Measurements from ENCODE around the gene SCGB1D1.
"Not testable (repeated sequence)": the region's sequence is repeated elsewhere in the genome, so short reads cannot be mapped to it uniquely, and the experiment has no call there.

The SCGB1D1 gene

GRCh38 chr11:62186195-62186594 is 3.8 kb upstream of the SCGB1D1 start:
- no peak overlapping the region for H3K27ac Mint-ChIP-seq
- H3K4me3 Mint-ChIP-seq, result no peak overlapping the region
- H3K4me1 Mint-ChIP-seq (ENCODE audit: low read depth), result no peaks in the 10 kb centered on the region
- no peaks in the 10 kb centered on the region for H3K9me3 Mint-ChIP-seq
- H3K36me3 Mint-ChIP-seq (ENCODE audit: low read depth), result no peaks in the 10 kb centered on the region
- peaks cover 22% of the 10 kb centered on the region for H3K27me3 Mint-ChIP-seq

DNA sequence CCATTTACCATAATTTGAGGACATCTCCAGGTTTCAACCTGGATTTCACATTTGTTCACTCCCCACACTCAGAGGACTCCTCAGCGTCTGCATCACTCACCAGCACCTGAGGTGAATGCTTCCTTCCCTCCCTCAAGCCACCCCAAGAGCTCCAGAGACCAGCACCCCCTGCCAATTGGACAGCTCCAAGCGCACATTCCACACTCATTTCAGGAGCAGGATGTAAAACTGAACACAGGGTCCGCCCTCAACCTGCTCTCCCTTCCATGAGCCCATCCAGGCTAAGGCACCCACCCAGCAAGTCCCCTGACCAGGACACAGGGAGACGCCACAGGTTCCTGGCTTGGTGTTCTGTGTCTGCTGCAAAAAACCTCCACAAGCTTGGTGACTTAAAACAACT is 3.9 kb downstream of the SCGB1D1 start:
- H3K4me1 Mint-ChIP-seq (ENCODE audit: low read depth), result no peaks in the 10 kb centered on the region
- H3K9me3 Mint-ChIP-seq, result no peaks in the 10 kb centered on the region
- no peaks in the 10 kb centered on the region for H3K36me3 Mint-ChIP-seq (ENCODE audit: low read depth)
- no peak overlapping the region for H3K4me3 Mint-ChIP-seq
- H3K27ac Mint-ChIP-seq, result no peak overlapping the region
- peaks cover 29% of the 10 kb centered on the region for H3K27me3 Mint-ChIP-seq

DNA sequence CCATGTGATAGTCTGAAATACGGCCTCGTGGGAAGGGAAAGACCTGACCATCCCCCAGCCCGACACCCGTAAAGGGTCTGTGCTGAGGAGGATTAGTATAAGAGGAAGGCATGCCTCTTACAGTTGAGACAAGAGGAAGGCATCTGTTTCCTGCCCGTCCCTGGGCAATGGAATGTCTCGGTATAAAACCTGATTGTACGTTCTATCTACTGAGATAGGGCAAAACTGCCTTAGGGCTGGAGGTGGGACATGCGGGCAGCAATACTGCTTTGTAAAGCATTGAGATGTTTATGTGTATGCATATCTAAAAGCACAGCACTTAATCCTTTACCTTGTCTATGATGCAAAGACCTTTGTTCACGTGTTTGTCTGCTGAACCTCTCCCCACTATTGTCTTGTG is 5.0 kb downstream of the SCGB1D1 start:
- not testable (repeated sequence) for H3K4me3 Mint-ChIP-seq; H3K4me1 Mint-ChIP-seq (ENCODE audit: low read depth); H3K36me3 Mint-ChIP-seq (ENCODE audit: low read depth); H3K27ac Mint-ChIP-seq; H3K9me3 Mint-ChIP-seq
- peaks cover 23% of the 10 kb centered on the region for H3K27me3 Mint-ChIP-seq

DNA sequence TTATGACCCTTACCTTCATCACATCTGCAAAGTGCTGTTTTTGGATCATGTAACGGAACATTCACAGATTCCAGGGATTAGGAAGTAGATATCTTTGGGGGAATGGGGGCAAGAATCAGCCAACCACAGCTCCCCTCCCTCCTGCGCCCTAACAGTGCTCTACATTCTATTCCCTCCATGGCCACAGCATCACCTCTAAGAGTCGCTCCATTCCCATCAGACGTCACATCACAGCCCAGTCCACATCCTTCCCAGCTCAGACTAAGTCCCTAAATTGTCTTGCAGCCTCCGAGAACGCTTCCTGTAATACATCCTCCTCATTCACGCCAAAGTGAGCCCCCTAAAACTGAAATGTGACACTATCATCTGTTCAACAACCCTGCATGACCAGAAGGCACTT is 5.9 kb downstream of the SCGB1D1 start:
- no peaks in the 10 kb centered on the region for H3K4me1 Mint-ChIP-seq (ENCODE audit: low read depth)
- no peak overlapping the region for H3K4me3 Mint-ChIP-seq
- no peaks in the 10 kb centered on the region for H3K36me3 Mint-ChIP-seq (ENCODE audit: low read depth)
- H3K27ac Mint-ChIP-seq, result no peak overlapping the region
- H3K9me3 Mint-ChIP-seq, result no peaks in the 10 kb centered on the region
- peaks cover 25% of the 10 kb centered on the region for H3K27me3 Mint-ChIP-seq

- H3K4me3 Mint-ChIP-seq; H3K4me1 Mint-ChIP-seq (ENCODE audit: low read depth); H3K9me3 Mint-ChIP-seq; H3K36me3 Mint-ChIP-seq (ENCODE audit: low read depth); H3K27ac Mint-ChIP-seq: not testable (repeated sequence)
- peaks cover 30% of the 10 kb centered on the region for H3K27me3 Mint-ChIP-seq
These were observed 7.4 kb downstream of the SCGB1D1 start for GRCh38 chr11:62197400-62197799.

DNA sequence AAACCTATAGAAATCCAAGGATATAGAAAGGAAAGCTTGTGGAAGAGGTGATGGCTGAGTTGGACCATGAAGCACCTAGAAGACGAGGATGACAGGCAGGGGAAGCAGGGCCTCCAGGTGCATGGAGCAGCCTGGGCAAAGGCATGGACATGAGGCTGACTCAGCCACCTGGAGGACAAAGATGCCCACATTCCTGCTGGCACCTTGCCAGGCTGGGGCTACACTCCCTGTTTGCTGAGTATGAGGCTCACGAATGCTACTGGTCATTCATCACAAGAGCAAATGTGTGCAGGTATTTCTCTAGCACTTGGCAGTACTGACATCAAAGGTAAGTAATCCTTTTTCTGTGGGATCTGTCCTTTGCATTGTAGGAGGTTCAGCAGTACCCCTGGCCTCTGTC is 11.4 kb downstream of the SCGB1D1 start:
- Mint-ChIP-seq H3K36me3 (ENCODE audit: low read depth) (no peaks in the 10 kb centered on the region), H3K27ac (no peak overlapping the region), H3K4me3 (no peak overlapping the region), H3K27me3 (peaks cover 21% of the 10 kb centered on the region), H3K9me3 (no peaks in the 10 kb centered on the region), H3K4me1 (ENCODE audit: low read depth) (no peaks in the 10 kb centered on the region)

- Mint-ChIP-seq H3K27me3 (peaks cover 20% of the 10 kb centered on the region), H3K4me3 (no peak overlapping the region)
These were observed 12.9 kb downstream of the SCGB1D1 start for GRCh38 chr11:62202910-62203309.

GRCh38 chr11:62204430-62204829 is 14.4 kb downstream of the SCGB1D1 start:
- H3K27ac Mint-ChIP-seq, result no peak overlapping the region
- H3K36me3 Mint-ChIP-seq (ENCODE audit: low read depth), result no peaks in the 10 kb centered on the region
- no peaks in the 10 kb centered on the region for H3K4me1 Mint-ChIP-seq (ENCODE audit: low read depth)
- H3K9me3 Mint-ChIP-seq, result no peaks in the 10 kb centered on the region
- H3K4me3 Mint-ChIP-seq, result no peak overlapping the region
- H3K27me3 Mint-ChIP-seq, result peaks cover 21% of the 10 kb centered on the region

More at GRCh38 chr11:62202910-62203309, 12.9 kb downstream of the SCGB1D1 start:
- Mint-ChIP-seq H3K4me1 (ENCODE audit: low read depth) (no peaks in the 10 kb centered on the region), H3K27ac (no peak overlapping the region), H3K36me3 (ENCODE audit: low read depth) (no peaks in the 10 kb centered on the region), H3K9me3 (no peaks in the 10 kb centered on the region)

DNA sequence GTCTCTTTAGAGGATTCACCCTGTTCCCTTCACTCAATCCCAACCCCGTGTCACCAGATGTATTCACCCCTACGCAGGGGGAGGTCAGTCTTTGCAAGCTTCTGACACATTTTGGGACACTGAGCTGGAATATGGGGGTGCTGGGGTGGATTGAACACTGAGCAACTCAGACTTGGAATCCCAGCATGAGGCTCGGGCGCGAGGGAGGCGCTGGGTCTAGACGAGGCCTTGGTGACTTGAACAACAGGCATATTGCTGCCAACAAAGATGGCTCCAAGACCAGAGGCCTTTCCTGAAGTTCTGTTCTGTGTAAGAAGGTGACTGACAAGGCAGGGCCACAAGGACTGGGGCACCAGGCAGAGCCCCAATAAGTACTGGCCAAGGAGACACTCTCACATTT is 15.4 kb downstream of the SCGB1D1 start:
- Mint-ChIP-seq H3K36me3 (ENCODE audit: low read depth) (no peaks in the 10 kb centered on the region), H3K27me3 (peaks cover 21% of the 10 kb centered on the region), H3K4me1 (ENCODE audit: low read depth) (no peaks in the 10 kb centered on the region), H3K4me3 (no peak overlapping the region), H3K27ac (no peak overlapping the region), H3K9me3 (no peaks in the 10 kb centered on the region)

- H3K4me1 Mint-ChIP-seq (ENCODE audit: low read depth); H3K4me3 Mint-ChIP-seq; H3K36me3 Mint-ChIP-seq (ENCODE audit: low read depth); H3K9me3 Mint-ChIP-seq; H3K27ac Mint-ChIP-seq: not testable (repeated sequence)
- peaks cover 14% of the 10 kb centered on the region for H3K27me3 Mint-ChIP-seq
These were observed 16.5 kb downstream of the SCGB1D1 start for GRCh38 chr11:62206276-62207066.

DNA sequence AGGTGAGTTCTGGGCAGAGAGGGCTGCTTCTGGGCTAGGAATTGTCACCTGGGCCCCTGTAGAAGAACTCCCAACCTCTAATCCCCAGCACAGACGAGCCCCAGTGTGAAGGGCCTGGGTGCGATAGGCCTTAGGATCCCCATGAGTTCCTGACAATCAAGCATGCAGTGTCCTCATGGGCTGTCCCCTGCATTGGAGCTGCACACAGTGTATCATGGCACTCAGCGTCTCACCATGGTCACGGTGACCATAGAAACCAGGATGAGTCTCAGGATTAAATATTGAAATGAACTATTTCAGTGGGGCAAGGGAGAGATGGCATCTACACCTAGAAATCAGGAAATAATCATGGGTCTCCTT is 18.7 kb downstream of the SCGB1D1 start:
- Mint-ChIP-seq H3K36me3 (ENCODE audit: low read depth) (no peaks in the 10 kb centered on the region), H3K27me3 (peaks cover 4% of the 10 kb centered on the region), H3K4me1 (ENCODE audit: low read depth) (no peaks in the 10 kb centered on the region), H3K27ac (no peak overlapping the region), H3K9me3 (no peaks in the 10 kb centered on the region), H3K4me3 (no peak overlapping the region)

DNA sequence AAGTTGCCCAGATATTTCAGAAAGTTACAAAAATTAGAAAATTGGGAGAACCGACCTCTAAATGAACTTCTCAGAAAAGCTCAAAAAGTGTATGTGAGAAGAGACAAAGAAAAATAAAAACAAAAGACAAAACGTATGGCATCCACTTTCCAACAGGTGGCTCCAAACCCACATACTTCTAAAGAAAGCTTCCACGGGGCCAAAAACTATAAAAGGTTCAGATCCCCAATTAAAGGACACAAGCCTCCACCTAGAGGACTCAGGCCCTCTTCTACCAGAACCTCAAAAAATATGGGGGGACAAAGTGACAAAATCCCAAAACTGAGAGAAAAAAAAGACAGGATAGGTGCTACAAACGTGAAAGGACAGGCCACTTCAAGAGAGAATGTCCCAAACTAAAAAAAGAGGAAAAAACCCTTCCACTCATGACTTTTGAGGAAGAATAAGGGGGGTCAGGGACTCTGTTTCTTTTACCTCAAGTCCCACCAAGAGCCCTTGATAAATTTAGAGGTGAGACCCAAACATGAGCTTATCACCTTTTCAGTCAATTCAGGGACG is 27.3 kb downstream of the SCGB1D1 start:
- Mint-ChIP-seq H3K27ac (no peak overlapping the region), H3K9me3 (peaks cover 12% of the 10 kb centered on the region), H3K4me1 (ENCODE audit: low read depth) (no peaks in the 10 kb centered on the region), H3K36me3 (ENCODE audit: low read depth) (peaks cover 4% of the 10 kb centered on the region), H3K4me3 (no peak overlapping the region), H3K27me3 (peaks cover 13% of the 10 kb centered on the region)

DNA sequence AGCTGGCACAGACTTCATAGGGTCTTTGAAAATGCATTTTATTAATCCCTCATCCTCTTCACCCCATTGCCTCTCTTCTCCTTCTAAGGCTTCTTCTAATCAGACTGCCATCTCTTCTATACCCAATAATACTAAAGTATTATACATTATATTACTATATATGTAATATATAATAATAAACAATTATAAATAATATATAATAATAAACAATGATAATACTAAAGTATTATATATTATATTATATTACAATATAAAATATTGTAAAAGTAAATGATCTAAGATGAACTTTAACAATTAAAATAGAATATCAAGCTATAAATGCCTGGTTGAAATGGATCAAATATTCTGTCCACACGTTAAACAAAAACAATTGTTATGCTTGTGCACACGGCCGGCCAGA is 31.5 kb downstream of the SCGB1D1 start:
- no peaks in the 10 kb centered on the region for H3K4me1 Mint-ChIP-seq (ENCODE audit: low read depth)
- H3K27ac Mint-ChIP-seq, result no peak overlapping the region
- H3K27me3 Mint-ChIP-seq, result peaks cover 10% of the 10 kb centered on the region
- no peak overlapping the region for H3K4me3 Mint-ChIP-seq
- peaks cover 37% of the 10 kb centered on the region for H3K9me3 Mint-ChIP-seq
- H3K36me3 Mint-ChIP-seq (ENCODE audit: low read depth), result peaks cover 4% of the 10 kb centered on the region

GRCh38 chr11:62223095-62223494 is 33.1 kb downstream of the SCGB1D1 start:
- Mint-ChIP-seq H3K4me3 (no peak overlapping the region), H3K4me1 (ENCODE audit: low read depth) (no peaks in the 10 kb centered on the region), H3K27me3 (peaks cover 6% of the 10 kb centered on the region), H3K36me3 (ENCODE audit: low read depth) (peaks cover 4% of the 10 kb centered on the region), H3K9me3 (peaks cover 37% of the 10 kb centered on the region), H3K27ac (no peak overlapping the region)

GRCh38 chr11:62233730-62234129 is 43.7 kb downstream of the SCGB1D1 start:
- no peaks in the 10 kb centered on the region for H3K4me1 Mint-ChIP-seq (ENCODE audit: low read depth)
- no peak overlapping the region for H3K27ac Mint-ChIP-seq
- peaks cover 46% of the 10 kb centered on the region for H3K27me3 Mint-ChIP-seq
- H3K9me3 Mint-ChIP-seq, result no peaks in the 10 kb centered on the region
- H3K4me3 Mint-ChIP-seq, result no peak overlapping the region
- no peaks in the 10 kb centered on the region for H3K36me3 Mint-ChIP-seq (ENCODE audit: low read depth)

GRCh38 chr11:62236187-62236586 is 46.2 kb downstream of the SCGB1D1 start:
- H3K9me3 Mint-ChIP-seq, result no peaks in the 10 kb centered on the region
- no peak overlapping the region for H3K27ac Mint-ChIP-seq
- no peaks in the 10 kb centered on the region for H3K4me1 Mint-ChIP-seq (ENCODE audit: low read depth)
- H3K4me3 Mint-ChIP-seq, result no peak overlapping the region
- peaks cover 51% of the 10 kb centered on the region for H3K27me3 Mint-ChIP-seq
- H3K36me3 Mint-ChIP-seq (ENCODE audit: low read depth), result no peaks in the 10 kb centered on the region
